A549 (cell line): ENCODE results near the gene SKAP1. TPM values are rescaled to one million over a fixed set of nuclear protein-coding genes. Genes with fewer than 3 reads are reported as not detected.
"Not testable (repeated sequence)": the region's sequence is repeated elsewhere in the genome, so short reads cannot be mapped to it uniquely, and the experiment has no call there.

Experiments
- ATAC-seq, 2 experiments: fragments of 200-7000 bp in 1 of 2; fragments of >200 bp in 1 of 2; cut with Nextera tagmentation in 1 of 2; cut with Tn5 transposase in 1 of 2; 3 replicates each; pipeline versions ENCODE4 v1.8.0 to v1.9.1; 2018 to 2020; ENCODE audit warnings: mild to moderate bottlenecking in 1 of 2, moderate library complexity in 1 of 2
- CTCF ChIA-PET: fragments of 300-600 bp; sonication (Branson Sonifier 250); formaldehyde crosslinking; extraction: SDS; loops from one replicate; lab custom pipeline; 2021; ENCODE audit warnings: antibody characterized with exemption, inconsistent platforms; lab: Yijun Ruan, JAX
- POLR2A ChIA-PET: fragments of 350-600 bp; formaldehyde crosslinking; extraction: SDS; loops from one replicate; lab custom pipeline; 2021; ENCODE audit warnings: antibody characterized with exemption, inconsistent platforms; lab: Yijun Ruan, JAX
- DNase-seq, 2 experiments: peaks; one replicate each; pipeline versions ENCODE4 v3.0.0 to v3.0.0-alpha.2; 2011 to 2016; ENCODE audit warnings: low read depth in 1 of 2, low spot score in 1 of 2
- FAIRE-seq: peaks from 2 replicates; lab custom pipeline; 2011; peaks lifted over from hg19 to GRCh38; lab: Jason Lieb, UNC
- H3K27ac ChIP-seq, 2 experiments: fragments of >200 bp; sonication (Bioruptor Twin); formaldehyde crosslinking; 3 replicates each; pipeline ENCODE4 v1.5.1; 2016 to 2017
- H3K4me1 ChIP-seq: fragments of >200 bp; sonication (Bioruptor Twin); formaldehyde crosslinking; 3 replicates; pipeline ENCODE4 v1.6.1; 2016
- H3K4me2 ChIP-seq: fragments of >200 bp; sonication (Bioruptor Twin); formaldehyde crosslinking; 3 replicates; pipeline ENCODE4 v1.6.1; 2016
- H3K4me3 ChIP-seq: fragments of >200 bp; sonication (Bioruptor Twin); formaldehyde crosslinking; 3 replicates; pipeline ENCODE4 v1.5.1; 2016
- H3K9me3 ChIP-seq: fragments of >200 bp; sonication (Bioruptor Twin); formaldehyde crosslinking; 3 replicates; pipeline ENCODE4 v1.6.1; 2016
- BHLHE40 ChIP-seq: IDR thresholded peaks from 2 replicates; pipeline ENCODE4 v1.6.1; 2012; ENCODE audit warnings: low read depth, low read length, inconsistent platforms
- CBX8 ChIP-seq: fragments of 200-600 bp; sonication (generic); IDR thresholded peaks from 2 replicates; pipeline ENCODE4 v1.6.1; 2016
- CHD2 ChIP-seq: fragments of 150-350 bp; IDR thresholded peaks from 2 replicates; pipeline ENCODE4 v1.6.1; 2014; ENCODE audit warnings: low read length; ENCODE audit not compliant: partially characterized antibody
- CHD4 ChIP-seq: fragments of 200-600 bp; sonication (generic); IDR thresholded peaks from 2 replicates; pipeline ENCODE4 v1.6.1; 2016; ENCODE audit warnings: antibody characterized with exemption, mild to moderate bottlenecking, borderline replicate concordance
- FOSL2 ChIP-seq, 2 experiments: fragments of 450-650 bp in 1 of 2; fragments of >200 bp in 1 of 2; sonication (Bioruptor Twin) in 1 of 2; formaldehyde crosslinking; IDR thresholded peaks; 2 replicates each; pipeline versions ENCODE4 v1.5.0 to v1.6.1; 2016 to 2020; ENCODE audit warnings: mild to moderate bottlenecking in 1 of 2, moderate library complexity in 1 of 2
- FOXS1 ChIP-seq: fragments of 250-450 bp; sonication (Bioruptor Pico); IDR thresholded peaks from 2 replicates; pipeline ENCODE4 v1.5.0; 2020; ENCODE audit warnings: mild to moderate bottlenecking, moderate library complexity
- HDAC2 ChIP-seq: fragments of 200-600 bp; sonication (generic); IDR thresholded peaks from 2 replicates; pipeline ENCODE4 v1.6.1; 2016
- HOXA7 ChIP-seq: fragments of 250-450 bp; sonication (Bioruptor Pico); IDR thresholded peaks from 2 replicates; pipeline ENCODE4 v1.5.0; 2020; ENCODE audit warnings: mild to moderate bottlenecking, moderate library complexity
- HOXB13 ChIP-seq: fragments of 250-450 bp; sonication (Bioruptor Pico); IDR thresholded peaks from 2 replicates; pipeline ENCODE4 v1.5.0; 2020; ENCODE audit warnings: low read depth, mild to moderate bottlenecking, moderate library complexity
- KDM1A ChIP-seq: fragments of 200-600 bp; sonication (generic); IDR thresholded peaks from 2 replicates; pipeline ENCODE4 v1.6.1; 2016; ENCODE audit warnings: low read depth, mild to moderate bottlenecking
- KDM5A ChIP-seq: fragments of 200-600 bp; sonication (generic); IDR thresholded peaks from 2 replicates; pipeline ENCODE4 v1.6.1; 2016; ENCODE audit warnings: antibody characterized with exemption, mild to moderate bottlenecking
- PHF8 ChIP-seq: fragments of 200-600 bp; sonication (generic); IDR thresholded peaks from 2 replicates; pipeline ENCODE4 v1.6.1; 2016; ENCODE audit warnings: low read depth, mild to moderate bottlenecking, antibody characterized with exemption, moderate library complexity, borderline replicate concordance
- POLR2A ChIP-seq: IDR thresholded peaks from 2 replicates; pipeline ENCODE4 v1.6.1; 2012; ENCODE audit warnings: mild to moderate bottlenecking, low read length
- RAD21 ChIP-seq, 2 experiments: fragments of >200 bp in 1 of 2; sonication (Bioruptor Twin) in 1 of 2; formaldehyde crosslinking in 1 of 2; IDR thresholded peaks in 1 of 2; conservative IDR thresholded peaks in 1 of 2; 2 replicates in 1 of 2; 3 replicates in 1 of 2; pipeline ENCODE4 v1.6.1; 2012 to 2018; ENCODE audit warnings: inconsistent platforms in 1 of 2
- RFX5 ChIP-seq: fragments of 450-650 bp; IDR thresholded peaks from 2 replicates; pipeline ENCODE4 v1.7.1; 2014; ENCODE audit warnings: antibody characterized with exemption, mild to moderate bottlenecking, moderate library complexity
- SREBF2 ChIP-seq: fragments of 450-650 bp; IDR thresholded peaks from 2 replicates; pipeline ENCODE4 v1.6.1; 2014; ENCODE audit warnings: mild to moderate bottlenecking, moderate library complexity
- TP53 ChIP-seq: fragments of 250-450 bp; sonication (Bioruptor Pico); IDR thresholded peaks from 2 replicates; pipeline ENCODE4 v1.5.0; 2021; ENCODE audit warnings: mild to moderate bottlenecking, moderate library complexity
- ZFP36 ChIP-seq: fragments of 450-650 bp; IDR thresholded peaks from 2 replicates; pipeline ENCODE4 v1.6.1; 2014; ENCODE audit warnings: borderline replicate concordance; ENCODE audit not compliant: partially characterized antibody
- ZNF302 ChIP-seq: fragments of 250-450 bp; sonication (Bioruptor Pico); IDR thresholded peaks from 2 replicates; pipeline ENCODE4 v1.9.0; 2021; ENCODE audit warnings: inconsistent platforms, mild to moderate bottlenecking, moderate library complexity
- WGBS: methylation state at CpG from one replicate; pipeline ENCODE4 v1.1.6; 2017; ENCODE audit errors: missing lambda C conversion rate; 5-methylcytosine and 5-hydroxymethylcytosine counted together
- polyA plus RNA-seq, 4 experiments: library from polyadenylated mRNA; depleted of rRNA in 3 of 4; stranded (reverse); fragments of >200 nt; fragmentation: RNase III in 1 of 4; extraction: RNeasy Plus Mini Kit Qiagen cat#74134 plus additional on column Dnase treatment in 1 of 4; gene quantifications; 2 replicates in 3 of 4; 3 replicates in 1 of 4; pipeline ENCODE4 v1.2.3, GENCODE V29; 2011 to 2017
- TF ChIP-seq, protein P1 (sequence below): fragments of 450-650 bp; IDR thresholded peaks from 2 replicates; pipeline ENCODE4 v1.6.1; 2014; ENCODE audit warnings: antibody characterized with exemption
- TF ChIP-seq, protein P2 (sequence below): fragments of 250-450 bp; sonication (Bioruptor Pico); IDR thresholded peaks from 2 replicates; pipeline ENCODE4 v1.5.0; 2021; ENCODE audit warnings: mild to moderate bottlenecking, moderate library complexity, borderline replicate concordance
- TF ChIP-seq, protein P3 (sequence below): fragments of 200-600 bp; sonication (generic); IDR thresholded peaks from 2 replicates; pipeline ENCODE4 v1.6.1; 2016; ENCODE audit warnings: antibody characterized with exemption, mild to moderate bottlenecking, moderate library complexity
- TF ChIP-seq, protein P4 (sequence below): IDR thresholded peaks from 2 replicates; pipeline ENCODE4 v1.6.1; 2012; ENCODE audit warnings: low read depth, borderline replicate concordance

The SKAP1 gene
- polyA plus RNA-seq, 2 of the 4 experiments (the other 2 are of a cell fraction), result 0.14 to 0.78 TPM

DNA sequence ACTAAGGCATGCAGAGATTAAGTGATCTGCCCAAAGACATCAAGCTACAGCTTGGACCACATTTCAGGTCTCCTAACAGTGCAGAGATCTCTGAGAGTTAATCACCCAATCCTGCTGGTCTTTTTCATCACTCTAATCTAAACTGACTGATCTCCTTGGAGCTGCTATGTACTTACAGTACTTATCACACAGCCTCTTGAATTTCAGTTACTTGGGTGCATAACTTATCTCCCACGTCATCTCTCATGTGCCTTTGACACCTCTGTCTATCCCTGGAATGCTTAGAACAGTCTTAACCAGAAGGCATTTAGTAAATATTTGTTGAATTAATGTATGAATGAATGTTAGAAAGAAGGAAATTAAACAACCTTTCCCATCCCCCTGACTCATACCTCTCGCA lies 183.4 kb downstream of the SKAP1 start (continued):
- no peak for TF ChIP-seq FOSL2 (IDR thresholded peaks at IDR 0.05)
- peak; percentile 72 for TF ChIP-seq FOSL2 (CRISPR knock-in tag; IDR thresholded peaks at IDR 0.05)
- TF ChIP-seq KDM1A, result no peak
- TF ChIP-seq, protein P1, sequence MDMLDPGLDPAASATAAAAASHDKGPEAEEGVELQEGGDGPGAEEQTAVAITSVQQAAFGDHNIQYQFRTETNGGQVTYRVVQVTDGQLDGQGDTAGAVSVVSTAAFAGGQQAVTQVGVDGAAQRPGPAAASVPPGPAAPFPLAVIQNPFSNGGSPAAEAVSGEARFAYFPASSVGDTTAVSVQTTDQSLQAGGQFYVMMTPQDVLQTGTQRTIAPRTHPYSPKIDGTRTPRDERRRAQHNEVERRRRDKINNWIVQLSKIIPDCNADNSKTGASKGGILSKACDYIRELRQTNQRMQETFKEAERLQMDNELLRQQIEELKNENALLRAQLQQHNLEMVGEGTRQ, result no peak
- no peak for TF ChIP-seq RFX5
- TF ChIP-seq FOXS1 (CRISPR knock-in tag), result no peak
- TF ChIP-seq SREBF2, result no peak
- no peak for TF ChIP-seq CHD2
- TF ChIP-seq BHLHE40, result no peak
- TF ChIP-seq HOXA7 (CRISPR knock-in tag), result no peak
- no peak for TF ChIP-seq KDM5A
- TF ChIP-seq ZNF302 (CRISPR knock-in tag), result no peak
- no peak for TF ChIP-seq POLR2A
- TF ChIP-seq CBX8, result no peak
- TF ChIP-seq, protein P2, sequence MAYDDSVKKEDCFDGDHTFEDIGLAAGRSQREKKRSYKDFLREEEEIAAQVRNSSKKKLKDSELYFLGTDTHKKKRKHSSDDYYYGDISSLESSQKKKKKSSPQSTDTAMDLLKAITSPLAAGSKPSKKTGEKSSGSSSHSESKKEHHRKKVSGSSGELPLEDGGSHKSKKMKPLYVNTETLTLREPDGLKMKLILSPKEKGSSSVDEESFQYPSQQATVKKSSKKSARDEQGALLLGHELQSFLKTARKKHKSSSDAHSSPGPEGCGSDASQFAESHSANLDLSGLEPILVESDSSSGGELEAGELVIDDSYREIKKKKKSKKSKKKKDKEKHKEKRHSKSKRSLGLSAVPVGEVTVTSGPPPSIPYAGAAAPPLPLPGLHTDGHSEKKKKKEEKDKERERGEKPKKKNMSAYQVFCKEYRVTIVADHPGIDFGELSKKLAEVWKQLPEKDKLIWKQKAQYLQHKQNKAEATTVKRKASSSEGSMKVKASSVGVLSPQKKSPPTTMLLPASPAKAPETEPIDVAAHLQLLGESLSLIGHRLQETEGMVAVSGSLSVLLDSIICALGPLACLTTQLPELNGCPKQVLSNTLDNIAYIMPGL (CRISPR knock-in tag), result no peak
- no peak; a peak in 1 of 5 replicates for TF ChIP-seq RAD21 (conservative IDR thresholded peaks at IDR 0.05 in 1 of 2, IDR thresholded peaks at IDR 0.05 in 1 of 2)
- TF ChIP-seq TP53 (CRISPR knock-in tag), result no peak
- TF ChIP-seq PHF8, result no peak
- TF ChIP-seq, protein P3, sequence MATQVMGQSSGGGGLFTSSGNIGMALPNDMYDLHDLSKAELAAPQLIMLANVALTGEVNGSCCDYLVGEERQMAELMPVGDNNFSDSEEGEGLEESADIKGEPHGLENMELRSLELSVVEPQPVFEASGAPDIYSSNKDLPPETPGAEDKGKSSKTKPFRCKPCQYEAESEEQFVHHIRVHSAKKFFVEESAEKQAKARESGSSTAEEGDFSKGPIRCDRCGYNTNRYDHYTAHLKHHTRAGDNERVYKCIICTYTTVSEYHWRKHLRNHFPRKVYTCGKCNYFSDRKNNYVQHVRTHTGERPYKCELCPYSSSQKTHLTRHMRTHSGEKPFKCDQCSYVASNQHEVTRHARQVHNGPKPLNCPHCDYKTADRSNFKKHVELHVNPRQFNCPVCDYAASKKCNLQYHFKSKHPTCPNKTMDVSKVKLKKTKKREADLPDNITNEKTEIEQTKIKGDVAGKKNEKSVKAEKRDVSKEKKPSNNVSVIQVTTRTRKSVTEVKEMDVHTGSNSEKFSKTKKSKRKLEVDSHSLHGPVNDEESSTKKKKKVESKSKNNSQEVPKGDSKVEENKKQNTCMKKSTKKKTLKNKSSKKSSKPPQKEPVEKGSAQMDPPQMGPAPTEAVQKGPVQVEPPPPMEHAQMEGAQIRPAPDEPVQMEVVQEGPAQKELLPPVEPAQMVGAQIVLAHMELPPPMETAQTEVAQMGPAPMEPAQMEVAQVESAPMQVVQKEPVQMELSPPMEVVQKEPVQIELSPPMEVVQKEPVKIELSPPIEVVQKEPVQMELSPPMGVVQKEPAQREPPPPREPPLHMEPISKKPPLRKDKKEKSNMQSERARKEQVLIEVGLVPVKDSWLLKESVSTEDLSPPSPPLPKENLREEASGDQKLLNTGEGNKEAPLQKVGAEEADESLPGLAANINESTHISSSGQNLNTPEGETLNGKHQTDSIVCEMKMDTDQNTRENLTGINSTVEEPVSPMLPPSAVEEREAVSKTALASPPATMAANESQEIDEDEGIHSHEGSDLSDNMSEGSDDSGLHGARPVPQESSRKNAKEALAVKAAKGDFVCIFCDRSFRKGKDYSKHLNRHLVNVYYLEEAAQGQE, result no peak
- TF ChIP-seq HOXB13 (CRISPR knock-in tag), result no peak
- TF ChIP-seq, protein P4, sequence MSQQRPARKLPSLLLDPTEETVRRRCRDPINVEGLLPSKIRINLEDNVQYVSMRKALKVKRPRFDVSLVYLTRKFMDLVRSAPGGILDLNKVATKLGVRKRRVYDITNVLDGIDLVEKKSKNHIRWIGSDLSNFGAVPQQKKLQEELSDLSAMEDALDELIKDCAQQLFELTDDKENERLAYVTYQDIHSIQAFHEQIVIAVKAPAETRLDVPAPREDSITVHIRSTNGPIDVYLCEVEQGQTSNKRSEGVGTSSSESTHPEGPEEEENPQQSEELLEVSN, result no peak
- TF ChIP-seq, all 56 proteins: peak for 5

DNA sequence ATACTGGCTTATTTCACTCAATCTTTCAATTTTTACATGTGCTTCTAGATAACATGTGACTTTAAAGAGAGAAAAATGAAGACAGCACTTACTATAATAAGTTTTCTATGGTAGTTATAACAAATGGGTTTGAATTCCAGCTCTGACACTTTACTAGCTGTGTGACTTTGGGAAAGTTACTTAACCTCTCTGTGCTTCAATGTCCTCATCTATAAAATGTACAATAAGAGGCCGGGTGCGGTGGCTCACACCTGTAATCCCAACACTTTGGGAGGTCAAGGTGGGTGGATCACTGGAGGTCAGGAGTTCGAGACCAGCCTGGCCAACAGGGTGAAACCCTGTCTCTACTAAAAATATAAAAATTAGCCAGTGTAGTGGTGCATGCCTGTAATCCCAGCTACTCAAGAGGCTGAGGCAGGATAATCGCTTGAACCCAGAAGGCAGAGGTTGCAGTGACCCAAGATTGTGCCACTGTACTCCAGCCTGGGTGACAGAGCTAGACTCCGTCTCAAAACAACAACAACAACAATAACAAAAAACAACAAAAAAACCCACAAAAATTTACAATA lies 184.5 kb downstream of the SKAP1 start:
- H3K4me3 ChIP-seq, POLR2A ChIA-PET, H3K9me3 ChIP-seq, FAIRE-seq, DNase-seq, ATAC-seq: not testable (repeated sequence)
- peak overlapping the region; percentile 65 to 81 for H3K27ac ChIP-seq
- TF ChIP-seq ZNF302 (CRISPR knock-in tag) (0 out of 2 replicates have a peak, but pooled peaks have one; percentile 47), CHD4 (peak; percentile 91), KDM1A (peak; percentile 97), ZFP36 (peak; percentile 69), HDAC2 (peak; percentile 98)
- H3K4me2 ChIP-seq, result peak overlapping the region; percentile 59
- H3K4me1 ChIP-seq, result peaks cover 71% of the 10 kb centered on the region
- WGBS, result 79% methylated on average over 5 of the region's 5 CpGs
- CTCF ChIA-PET, result interaction anchor here (1.2 to 15.3 kb wide), 6 partner anchors 16 to 64 kb away, joined by 3 to 217 read pairs (median 4); no protein-coding TSS in a partner anchor
